PC-3 (cell line): ENCODE measurements around the gene RPS5.

Experiments
- CTCF ChIP-seq: fragments of 300-600 bp; sonication (generic); conservative IDR thresholded peaks from 2 replicates; pipeline ENCODE4 v1.5.1; 2017; ENCODE audit warnings: antibody characterized with exemption, low read depth, mild to moderate bottlenecking, low read length
- EZH2 ChIP-seq: fragments of 300-600 bp; sonication (generic); IDR thresholded peaks from one replicate; pipeline ENCODE4 v1.6.1; 2017; ENCODE audit warnings: antibody characterized with exemption, mild to moderate bottlenecking, low read length; ENCODE audit not compliant: unreplicated experiment

- TF ChIP-seq CTCF (no peak), EZH2 (no peak)
Measured at GRCh38 chr19:58434217-58434616, 47.1 kb downstream of the RPS5 start.
